ENCODE data around the gene ARFGEF2. TPM values are rescaled to one million over a fixed set of nuclear protein-coding genes. Genes with fewer than 3 reads are reported as not detected.

The ARFGEF2 gene
- total RNA-seq, 2 donors from 2014 or later = 29.8 to 31.5 TPM

DNA sequence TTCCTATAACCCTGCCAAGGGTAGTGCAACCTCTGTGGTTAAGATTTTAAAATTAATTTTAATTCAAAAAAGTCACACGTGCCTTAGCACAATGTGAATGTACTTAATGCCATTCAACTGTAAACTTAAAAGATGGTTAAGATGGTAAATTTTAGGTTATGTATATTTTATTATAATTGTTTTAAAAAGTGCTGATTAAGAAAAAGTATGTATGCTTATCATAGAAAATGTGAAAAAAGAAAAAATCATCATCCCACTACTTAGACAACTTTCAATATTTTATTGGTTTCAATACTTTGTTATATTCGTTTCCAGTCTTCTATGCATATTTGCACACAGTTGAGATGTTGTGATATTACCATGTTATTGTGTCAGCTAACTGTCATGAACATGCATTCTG is 18.7 kb downstream of the ARFGEF2 start:
- Mint-ChIP-seq H3K4me1 (ENCODE audit: low read depth in 2 of 2) (peaks cover 10 to 13% of the 10 kb centered on the region in 2 donors), H3K9me3 (no peaks in the 10 kb centered on the region), H3K27me3 (no peaks in the 10 kb centered on the region), H3K4me3 (no peak overlapping the region), H3K36me3 (no peaks in the 10 kb centered on the region), H3K27ac (no peak overlapping the region)
- DNase-seq (ENCODE audit: low spot score) = no peak
- ATAC-seq = no peak

DNA sequence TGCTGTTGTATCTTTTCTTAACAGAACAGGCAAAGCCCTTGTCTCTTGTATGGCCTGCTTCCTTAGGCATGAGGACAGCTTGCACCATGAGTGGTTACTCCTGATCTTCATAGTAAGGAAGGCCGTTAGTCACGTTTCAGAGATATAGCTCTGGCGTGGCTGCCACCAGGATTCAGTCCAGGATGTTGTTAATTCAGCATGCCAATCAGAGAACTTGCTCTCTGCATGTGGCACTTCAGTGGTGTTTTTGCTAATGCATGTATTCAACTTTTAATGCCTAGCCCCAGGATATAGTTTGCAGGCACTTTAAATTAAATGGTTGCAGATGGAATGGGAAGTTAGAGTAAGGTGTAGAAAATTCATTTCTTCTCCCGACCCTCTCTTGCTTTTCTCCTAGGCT is 20.0 kb downstream of the ARFGEF2 start:
- Mint-ChIP-seq H3K9me3 (no peaks in the 10 kb centered on the region), H3K4me1 (ENCODE audit: low read depth in 2 of 2) (peaks cover 10 to 13% of the 10 kb centered on the region in 2 donors), H3K36me3 (no peaks in the 10 kb centered on the region), H3K4me3 (no peak overlapping the region), H3K27ac (no peak overlapping the region), H3K27me3 (no peaks in the 10 kb centered on the region)
- ATAC-seq (no peak), DNase-seq (ENCODE audit: low spot score) (no peak)

DNA sequence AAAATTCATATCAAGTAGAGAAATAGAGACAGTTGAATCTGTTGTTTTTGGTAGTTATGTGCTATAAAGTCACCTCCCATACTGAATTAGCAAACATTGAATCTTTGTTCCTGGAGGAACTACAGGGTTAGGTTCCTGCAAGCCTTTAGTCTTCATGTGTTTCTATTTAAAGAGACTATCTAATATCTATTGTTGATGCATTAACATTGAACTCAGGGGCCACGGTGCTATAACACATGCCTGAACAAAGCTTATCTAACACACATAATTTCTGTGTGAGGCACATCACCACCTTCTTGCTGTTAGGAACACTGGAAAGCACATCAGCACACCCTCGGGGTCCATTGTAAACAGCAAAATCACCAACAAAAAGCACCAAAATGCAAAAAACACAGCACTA is 21.2 kb downstream of the ARFGEF2 start:
- no peak for DNase-seq (ENCODE audit: low spot score)
- H3K36me3 Mint-ChIP-seq = no peaks in the 10 kb centered on the region
- ATAC-seq = no peak
- no peaks in the 10 kb centered on the region for H3K27me3 Mint-ChIP-seq
- H3K27ac Mint-ChIP-seq = no peak overlapping the region
- H3K4me1 Mint-ChIP-seq (ENCODE audit: low read depth in 2 of 2) = peaks cover 10 to 13% of the 10 kb centered on the region in 2 donors
- no peaks in the 10 kb centered on the region for H3K9me3 Mint-ChIP-seq
- H3K4me3 Mint-ChIP-seq = no peak overlapping the region

DNA sequence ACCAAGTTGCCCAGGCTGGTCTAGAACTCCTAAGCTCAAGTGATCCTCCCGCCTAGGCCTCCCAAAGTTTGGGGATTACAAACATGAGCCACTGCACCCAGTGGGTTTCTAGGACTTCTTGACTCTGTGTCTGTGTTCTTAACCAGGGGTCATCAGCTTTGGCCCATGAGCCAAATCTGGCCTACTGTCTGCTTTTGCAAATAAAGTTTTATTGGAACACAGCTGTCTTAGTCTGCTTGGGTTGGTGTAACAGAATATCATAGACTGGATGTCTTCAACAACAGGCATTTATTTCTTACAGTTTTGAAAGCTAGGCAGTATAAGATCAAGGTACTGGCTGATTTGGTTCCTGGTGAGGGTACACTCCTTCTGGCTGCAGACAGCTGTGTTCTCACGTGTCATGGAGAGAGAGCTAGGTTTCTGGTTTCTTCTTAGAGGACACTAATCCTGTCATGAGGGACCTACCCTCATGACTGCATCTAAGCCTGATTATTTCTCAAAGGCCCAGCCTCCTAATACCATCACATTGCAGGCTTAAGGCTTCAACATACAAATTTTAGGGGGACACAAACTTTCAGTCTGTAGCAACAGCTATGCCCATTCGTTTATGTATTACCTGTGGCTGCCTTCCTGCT is 23.3 kb downstream of the ARFGEF2 start:
- Mint-ChIP-seq H3K4me1 (ENCODE audit: low read depth in 2 of 2) (peaks cover 5 to 10% of the 10 kb centered on the region in 2 donors), H3K27ac (no peak overlapping the region), H3K9me3 (no peaks in the 10 kb centered on the region), H3K36me3 (peaks cover 4% of the 10 kb centered on the region), H3K4me3 (no peak overlapping the region), H3K27me3 (no peaks in the 10 kb centered on the region)
- no peak for DNase-seq (ENCODE audit: low spot score)
- ATAC-seq = no peak

DNA sequence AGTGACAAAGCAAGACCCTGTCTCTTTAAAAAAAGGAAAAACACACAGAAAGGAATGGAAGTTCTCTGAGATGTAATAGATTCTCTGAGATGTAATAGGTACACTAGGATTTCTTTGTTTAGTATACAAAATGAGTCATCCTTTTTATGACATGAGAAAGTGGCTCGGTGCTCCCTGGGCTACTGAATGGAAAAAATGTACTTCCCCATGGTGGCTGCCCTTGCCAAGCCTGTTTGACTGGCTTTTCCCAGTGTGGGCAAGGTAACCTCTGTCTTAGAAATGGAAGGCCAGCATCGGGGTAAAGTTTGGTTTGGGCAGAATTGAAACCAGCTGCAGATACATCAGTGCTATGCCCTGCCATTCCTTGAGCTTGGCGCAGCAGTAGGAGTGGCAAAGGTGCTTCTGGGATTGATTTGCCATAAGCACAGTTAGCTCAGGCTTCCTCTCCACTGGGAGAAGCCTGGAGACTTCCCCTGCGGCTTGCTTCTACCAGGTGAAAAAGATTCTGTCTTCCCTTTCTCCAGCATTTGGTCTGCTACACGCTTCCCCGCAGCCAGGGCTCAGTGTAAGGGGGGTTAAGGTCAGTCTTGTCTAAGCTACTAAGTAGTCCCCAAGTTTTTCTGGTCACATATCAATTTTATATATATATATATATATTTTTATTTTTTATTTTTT is 24.5 kb downstream of the ARFGEF2 start:
- DNase-seq (ENCODE audit: low spot score) (no peak), ATAC-seq (no peak)
- no peaks in the 10 kb centered on the region for H3K9me3 Mint-ChIP-seq
- no peak overlapping the region for H3K4me3 Mint-ChIP-seq
- no peaks in the 10 kb centered on the region for H3K27me3 Mint-ChIP-seq
- peaks cover 3% of the 10 kb centered on the region in 2 donors for H3K4me1 Mint-ChIP-seq (ENCODE audit: low read depth in 2 of 2)
- no peak overlapping the region for H3K27ac Mint-ChIP-seq
- peaks cover 4% of the 10 kb centered on the region for H3K36me3 Mint-ChIP-seq

DNA sequence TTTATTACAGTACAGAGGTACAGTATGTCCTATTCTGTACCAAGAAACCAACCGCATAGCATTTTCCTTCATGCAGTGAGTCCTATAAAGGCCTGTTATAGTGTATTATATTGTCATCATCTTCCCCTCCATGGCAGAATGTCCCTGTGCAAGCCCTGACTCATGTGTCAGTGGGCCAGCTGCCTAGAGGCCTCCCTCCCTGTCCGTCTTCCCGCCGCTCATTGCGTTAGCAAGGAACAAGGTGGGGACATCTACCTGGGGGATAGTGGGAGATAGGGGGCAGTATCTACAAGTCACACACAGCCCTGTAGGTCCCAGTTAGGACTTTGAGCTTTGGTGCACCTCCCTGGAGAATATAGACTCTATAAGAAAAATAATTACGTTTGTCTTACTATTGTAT is 27.1 kb downstream of the ARFGEF2 start:
- Mint-ChIP-seq H3K4me3 (no peak overlapping the region), H3K9me3 (no peaks in the 10 kb centered on the region), H3K36me3 (peaks cover 17% of the 10 kb centered on the region), H3K27ac (no peak overlapping the region), H3K27me3 (no peaks in the 10 kb centered on the region), H3K4me1 (ENCODE audit: low read depth in 2 of 2) (no peaks in the 10 kb centered on the region)
- no peak for DNase-seq (ENCODE audit: low spot score)
- no peak for ATAC-seq

DNA sequence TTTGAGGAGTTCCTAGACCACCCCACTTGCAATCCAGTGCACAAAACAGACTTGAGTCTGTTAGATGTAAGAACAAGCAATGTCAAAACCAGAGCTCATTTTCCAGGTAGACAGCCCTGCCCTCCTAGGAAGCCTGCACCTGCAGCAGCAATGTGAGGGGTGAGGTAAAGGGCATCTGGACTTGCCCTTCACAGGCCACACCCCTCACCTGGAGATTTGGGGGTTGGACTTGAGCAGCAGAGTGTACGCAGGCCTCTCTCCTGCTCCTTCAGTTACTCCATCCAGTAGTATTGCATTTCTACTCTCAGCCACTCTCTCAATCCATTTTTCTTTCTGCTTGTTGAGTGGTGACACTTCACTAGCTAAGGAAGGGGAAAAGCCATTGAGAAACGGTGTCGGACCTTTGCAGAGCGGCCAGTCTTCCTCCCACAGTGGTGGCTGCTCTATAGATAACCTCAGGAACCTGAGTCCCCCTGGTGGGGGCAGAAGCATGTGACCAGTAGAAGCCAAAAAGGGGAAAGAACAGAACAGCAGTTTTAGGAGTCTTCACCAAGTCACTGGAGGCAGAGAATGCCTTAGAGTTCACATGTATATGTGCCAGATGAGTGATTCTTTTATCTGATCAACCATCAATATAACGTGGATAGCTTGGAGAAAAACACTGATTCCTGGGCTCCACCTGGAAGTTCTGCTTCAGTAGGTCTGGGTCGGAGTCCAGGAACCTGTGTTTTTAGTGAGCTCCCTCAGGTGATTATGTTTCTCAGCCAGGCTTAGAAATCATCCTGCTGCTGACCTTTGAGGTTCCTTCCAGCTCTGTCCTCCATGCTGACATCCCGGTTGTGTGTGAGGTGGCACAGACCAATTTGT is 28.0 kb downstream of the ARFGEF2 start:
- no peaks in the 10 kb centered on the region for H3K9me3 Mint-ChIP-seq
- peaks cover 18% of the 10 kb centered on the region for H3K36me3 Mint-ChIP-seq
- H3K4me1 Mint-ChIP-seq (ENCODE audit: low read depth in 2 of 2) = no peaks in the 10 kb centered on the region
- H3K4me3 Mint-ChIP-seq = no peak overlapping the region
- no peak overlapping the region for H3K27ac Mint-ChIP-seq
- no peak for ATAC-seq
- no peaks in the 10 kb centered on the region for H3K27me3 Mint-ChIP-seq
- no peak for DNase-seq (ENCODE audit: low spot score)

DNA sequence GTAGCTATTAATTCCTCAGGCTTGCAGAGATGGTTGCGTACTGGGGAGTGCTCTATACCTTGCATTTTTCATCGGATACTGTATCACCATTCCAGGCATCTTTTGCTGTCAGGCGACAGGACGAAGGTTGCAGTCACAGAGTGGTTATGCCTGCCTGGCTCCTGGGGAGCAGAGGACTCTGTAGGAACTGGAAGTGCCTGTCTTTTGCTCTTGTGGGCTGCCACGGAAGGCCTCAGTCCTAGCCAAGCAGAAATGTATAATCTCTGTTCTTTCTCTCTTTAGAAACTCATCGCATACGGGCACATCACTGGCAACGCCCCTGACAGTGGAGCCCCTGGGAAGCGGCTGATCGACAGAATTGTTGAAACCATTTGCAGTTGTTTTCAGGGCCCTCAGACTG is 29.5 kb downstream of the ARFGEF2 start:
- Mint-ChIP-seq H3K4me3 (no peak overlapping the region), H3K9me3 (no peaks in the 10 kb centered on the region), H3K36me3 (peaks cover 24% of the 10 kb centered on the region), H3K27ac (no peak overlapping the region), H3K27me3 (no peaks in the 10 kb centered on the region), H3K4me1 (ENCODE audit: low read depth in 2 of 2) (no peaks in the 10 kb centered on the region)
- DNase-seq (ENCODE audit: low spot score) = no peak
- ATAC-seq = no peak

DNA sequence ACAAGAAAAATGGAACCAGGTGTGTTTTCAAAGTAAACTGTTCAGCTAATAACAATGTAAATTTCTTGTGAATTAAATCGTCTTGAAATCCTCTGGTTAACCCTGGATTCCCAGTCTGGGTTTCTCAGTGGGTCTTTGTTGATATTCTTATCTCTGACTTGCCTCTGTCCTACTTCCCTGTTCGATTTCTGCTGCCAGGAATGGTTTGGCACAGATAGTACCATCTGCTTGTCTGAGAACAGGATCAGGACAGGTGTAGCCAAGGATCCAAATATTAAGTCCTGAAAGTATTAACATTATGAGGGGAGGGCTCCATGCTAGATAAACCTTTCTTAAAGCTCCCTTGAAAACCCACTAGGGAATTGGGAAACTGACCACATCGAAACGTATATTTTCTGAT is 30.1 kb downstream of the ARFGEF2 start:
- Mint-ChIP-seq H3K4me1 (ENCODE audit: low read depth in 2 of 2) (no peaks in the 10 kb centered on the region), H3K36me3 (peaks cover 24% of the 10 kb centered on the region), H3K27me3 (no peaks in the 10 kb centered on the region), H3K9me3 (no peaks in the 10 kb centered on the region), H3K4me3 (no peak overlapping the region), H3K27ac (no peak overlapping the region)
- no peak for DNase-seq (ENCODE audit: low spot score)
- no peak for ATAC-seq

DNA sequence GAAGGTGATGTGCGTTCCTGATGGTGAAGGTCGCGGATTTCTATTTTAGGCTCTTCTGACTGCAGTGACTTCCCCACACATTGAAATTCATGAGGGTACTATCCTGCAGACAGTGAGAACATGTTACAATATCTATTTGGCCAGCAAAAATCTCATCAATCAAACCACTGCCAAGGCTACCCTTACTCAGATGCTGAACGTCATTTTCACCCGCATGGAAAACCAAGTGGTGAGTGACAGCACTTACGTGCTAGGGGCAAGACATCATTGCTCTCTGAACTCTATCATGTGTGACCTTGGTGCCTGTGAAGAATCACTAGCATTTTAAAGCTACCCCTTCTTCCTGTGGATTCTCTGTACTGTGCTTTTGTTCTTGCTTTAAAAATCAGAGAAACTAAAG is 31.1 kb downstream of the ARFGEF2 start:
- peaks cover 24% of the 10 kb centered on the region for H3K36me3 Mint-ChIP-seq
- no peak overlapping the region for H3K4me3 Mint-ChIP-seq
- H3K4me1 Mint-ChIP-seq (ENCODE audit: low read depth in 2 of 2) = no peaks in the 10 kb centered on the region
- no peaks in the 10 kb centered on the region for H3K27me3 Mint-ChIP-seq
- no peaks in the 10 kb centered on the region for H3K9me3 Mint-ChIP-seq
- no peak for DNase-seq (ENCODE audit: low spot score)
- no peak for ATAC-seq
- H3K27ac Mint-ChIP-seq = no peak overlapping the region

DNA sequence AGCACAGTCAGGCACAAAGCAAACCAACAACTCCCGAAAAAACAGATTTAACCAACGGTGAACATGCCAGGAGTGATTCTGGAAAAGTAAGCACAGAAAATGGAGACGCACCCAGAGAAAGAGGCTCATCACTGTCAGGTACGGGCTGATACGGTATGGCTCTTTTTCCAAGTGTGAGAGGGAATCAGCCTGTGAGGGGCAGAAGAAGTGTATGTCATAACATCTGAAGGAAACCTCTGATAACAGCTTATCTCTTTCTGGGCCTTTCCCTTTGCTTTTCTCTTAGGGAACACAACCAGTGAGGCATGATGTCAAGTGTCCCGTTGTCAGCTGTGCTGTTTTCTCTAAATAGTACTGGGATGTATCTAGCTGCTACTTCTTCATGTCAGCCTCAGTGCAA is 32.1 kb downstream of the ARFGEF2 start:
- no peak overlapping the region for H3K27ac Mint-ChIP-seq
- no peak for ATAC-seq
- no peak overlapping the region for H3K4me3 Mint-ChIP-seq

DNA sequence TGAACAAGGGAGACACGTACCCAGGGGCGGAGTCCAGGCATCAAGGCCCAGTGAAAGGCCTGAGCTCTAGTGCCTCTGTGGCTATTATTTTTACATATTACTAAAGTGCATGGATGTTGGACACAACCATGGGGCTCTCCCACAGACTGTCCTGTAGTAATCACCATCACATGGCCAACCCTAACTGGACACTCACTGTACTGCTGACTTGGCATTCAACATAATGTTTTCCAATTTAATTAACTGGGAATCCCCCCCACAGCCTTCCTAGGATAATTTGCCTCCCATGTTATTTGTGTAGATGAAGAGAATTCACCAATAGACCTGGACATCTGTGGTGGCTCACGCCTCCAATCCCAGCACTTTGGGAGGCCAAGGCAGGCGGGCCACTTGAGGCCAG is 34.5 kb downstream of the ARFGEF2 start:
- no peaks in the 10 kb centered on the region for H3K9me3 Mint-ChIP-seq
- DNase-seq (ENCODE audit: low spot score) (no peak), ATAC-seq (no peak)
- peaks cover 0 to 2% of the 10 kb centered on the region in 2 donors for H3K4me1 Mint-ChIP-seq (ENCODE audit: low read depth in 2 of 2)
- H3K36me3 Mint-ChIP-seq = peaks cover 24% of the 10 kb centered on the region
- H3K27ac Mint-ChIP-seq = no peak overlapping the region
- no peaks in the 10 kb centered on the region for H3K27me3 Mint-ChIP-seq
- H3K4me3 Mint-ChIP-seq = no peak overlapping the region

More for the DNA sequence above, 32.1 kb downstream of the ARFGEF2 start:
- no peaks in the 10 kb centered on the region for H3K27me3 Mint-ChIP-seq
- DNase-seq (ENCODE audit: low spot score) = no peak
- H3K36me3 Mint-ChIP-seq = peaks cover 24% of the 10 kb centered on the region
- no peaks in the 10 kb centered on the region for H3K9me3 Mint-ChIP-seq
- H3K4me1 Mint-ChIP-seq (ENCODE audit: low read depth in 2 of 2) = no peaks in the 10 kb centered on the region

DNA sequence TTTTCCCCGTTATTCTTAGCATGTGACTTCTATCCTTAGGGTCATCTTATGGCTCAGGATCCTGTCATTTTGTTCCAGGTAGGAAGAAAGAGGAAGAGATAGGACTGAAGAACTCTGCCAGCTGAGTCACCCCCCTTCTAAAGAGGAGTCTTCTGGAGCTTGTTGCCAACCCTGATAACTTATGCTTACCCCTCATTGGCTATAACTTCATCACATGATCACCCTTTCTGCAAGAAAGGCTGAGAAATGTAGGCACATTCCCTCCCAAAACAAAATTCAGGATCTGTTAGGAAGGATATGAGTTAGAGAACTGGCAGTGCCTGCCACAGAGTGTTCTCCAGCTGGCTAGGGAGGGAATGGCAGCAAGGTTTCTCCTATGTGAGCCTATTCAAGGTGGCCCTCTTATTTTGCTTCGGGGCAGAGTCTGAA is 35.6 kb downstream of the ARFGEF2 start:
- Mint-ChIP-seq H3K27me3 (no peaks in the 10 kb centered on the region), H3K4me1 (ENCODE audit: low read depth in 2 of 2) (peaks cover 0 to 2% of the 10 kb centered on the region in 2 donors), H3K27ac (no peak overlapping the region), H3K4me3 (no peak overlapping the region), H3K36me3 (peaks cover 15% of the 10 kb centered on the region), H3K9me3 (no peaks in the 10 kb centered on the region)
- DNase-seq (ENCODE audit: low spot score) (no peak), ATAC-seq (no peak)

DNA sequence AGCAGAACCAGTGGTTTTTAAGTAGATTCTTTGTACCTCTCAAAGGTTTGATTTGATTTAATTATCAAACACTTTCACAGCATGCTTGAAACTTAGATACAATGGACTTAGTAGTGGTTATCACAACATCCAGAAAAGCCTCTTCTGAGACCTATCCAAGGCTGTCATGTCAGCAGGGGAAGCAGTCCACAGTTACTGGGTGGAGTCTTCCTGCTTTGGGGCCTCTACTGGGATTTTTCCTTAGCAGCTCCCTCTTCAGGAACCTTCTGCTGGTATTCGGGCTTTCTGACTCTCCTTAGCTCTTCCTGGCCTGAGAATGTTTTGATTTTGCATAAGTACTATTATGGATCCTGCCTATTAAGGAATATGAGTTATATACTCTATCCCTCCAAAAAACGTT is 36.0 kb downstream of the ARFGEF2 start:
- DNase-seq (ENCODE audit: low spot score) = no peak
- peaks cover 0 to 2% of the 10 kb centered on the region in 2 donors for H3K4me1 Mint-ChIP-seq (ENCODE audit: low read depth in 2 of 2)
- no peak overlapping the region for H3K27ac Mint-ChIP-seq
- peaks cover 15% of the 10 kb centered on the region for H3K36me3 Mint-ChIP-seq
- no peak for ATAC-seq
- H3K9me3 Mint-ChIP-seq = no peaks in the 10 kb centered on the region
- H3K4me3 Mint-ChIP-seq = no peak overlapping the region
- no peaks in the 10 kb centered on the region for H3K27me3 Mint-ChIP-seq

All from natural killer cell treated with Interleukin-12 subunit alpha and Interleukin-12 subunit beta and Interleukin-15 and Interleukin-18, amount 100 ng/mL, for 72 hours (primary cell).